NCI-H2227 treated with DMSO at 0.1 percent for 48 hours (cell line): ENCODE measurements around the gene NUP42.
A peak's percentile ranks its signal among the peaks of the same experiment; 100 is the strongest.
"Not testable (repeated sequence)": the region's sequence is repeated elsewhere in the genome, so short reads cannot be mapped to it uniquely, and the experiment has no call there.

Experiments
- DNase-seq: peaks from one replicate; lab custom pipeline; 2025; lab: John Stamatoyannopoulos, UW

NUP42 gene

DNA sequence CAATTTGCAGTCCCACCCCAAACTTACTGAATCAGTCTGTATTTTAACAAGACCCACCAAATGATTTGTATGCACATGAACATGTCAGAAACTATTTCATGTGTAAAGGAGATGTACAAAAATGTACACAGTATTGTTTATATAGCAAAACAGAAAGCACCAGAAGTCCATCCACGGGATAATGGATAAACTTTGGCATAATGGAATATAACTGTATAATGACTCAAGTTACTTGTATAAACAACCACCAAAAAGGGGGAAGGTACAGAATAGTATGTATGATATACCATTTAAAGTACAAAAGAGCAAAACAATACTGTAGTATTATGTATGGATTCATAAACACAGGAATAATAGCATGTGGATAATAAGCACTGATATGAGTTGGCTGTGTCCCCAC lies 22.4 kb downstream of the NUP42 start:
- no peak for DNase-seq

GRCh38 chr7:23205577-23205908 lies 23.7 kb downstream of the NUP42 start:
- DNase-seq = no peak

DNA sequence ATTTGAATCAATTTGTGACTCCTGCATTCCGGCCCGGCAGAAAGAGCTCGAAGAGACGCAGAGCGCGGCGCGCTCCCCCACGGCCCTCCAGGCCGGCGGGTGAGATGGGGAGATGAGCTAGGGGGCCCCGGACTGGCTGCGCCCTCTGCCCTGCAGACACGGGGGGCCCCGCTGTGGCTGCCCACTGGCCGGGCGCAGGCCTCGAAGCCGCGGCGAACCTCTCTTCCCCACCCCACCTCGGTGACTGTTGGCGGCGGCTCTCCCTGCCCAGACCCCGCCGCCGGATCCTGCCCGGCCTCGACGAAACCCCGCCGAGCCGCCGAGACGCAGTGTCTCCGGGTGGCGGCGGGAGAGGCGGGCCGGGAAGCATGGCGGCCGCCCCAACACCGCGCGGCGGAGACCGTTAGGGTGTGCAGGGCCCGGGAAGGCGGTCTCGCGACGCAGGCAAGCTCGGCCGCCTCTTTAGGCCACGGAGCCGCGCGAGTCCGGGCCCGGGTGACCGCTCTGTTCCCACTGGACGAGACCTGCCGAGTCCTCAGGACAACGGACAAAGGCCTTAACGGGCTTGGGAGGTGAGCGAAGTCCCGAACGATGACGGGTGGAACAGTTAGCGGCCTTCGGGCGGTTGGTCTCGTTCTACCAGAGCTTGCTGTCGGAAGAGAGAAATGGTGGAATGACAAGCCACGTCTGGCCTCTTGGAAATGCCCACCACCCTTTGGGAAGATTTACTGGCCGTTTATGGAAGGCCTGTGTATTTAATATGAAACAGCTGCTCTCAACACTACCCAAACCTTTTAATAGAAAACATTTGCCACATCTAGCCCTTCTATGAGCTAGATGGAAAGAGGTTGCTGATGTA lies 24.3 kb downstream of the NUP42 start:
- peak; percentile 10 for DNase-seq

DNA sequence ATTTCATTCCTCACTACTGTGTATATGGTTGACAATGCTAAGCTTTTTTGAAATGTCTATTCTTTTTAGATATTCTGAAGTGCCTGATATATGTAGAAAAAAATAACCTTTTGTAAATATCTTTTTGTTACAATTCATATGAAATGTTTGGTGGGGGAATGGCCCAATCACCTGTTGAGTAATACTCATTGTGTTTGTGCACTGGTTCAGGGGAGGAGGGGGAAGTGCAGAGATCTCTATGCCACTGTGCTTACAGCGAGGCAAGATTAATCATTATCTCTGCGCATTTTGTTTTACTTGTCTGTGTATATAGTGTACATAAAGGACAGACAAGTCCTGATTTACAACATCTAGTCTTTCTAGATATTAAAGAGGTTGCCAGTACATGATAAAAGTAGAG lies 25.2 kb downstream of the NUP42 start:
- DNase-seq = peak; percentile 3

- DNase-seq = no peak
These were observed 26.0 kb downstream of the NUP42 start for GRCh38 chr7:23207884-23208283.

DNA sequence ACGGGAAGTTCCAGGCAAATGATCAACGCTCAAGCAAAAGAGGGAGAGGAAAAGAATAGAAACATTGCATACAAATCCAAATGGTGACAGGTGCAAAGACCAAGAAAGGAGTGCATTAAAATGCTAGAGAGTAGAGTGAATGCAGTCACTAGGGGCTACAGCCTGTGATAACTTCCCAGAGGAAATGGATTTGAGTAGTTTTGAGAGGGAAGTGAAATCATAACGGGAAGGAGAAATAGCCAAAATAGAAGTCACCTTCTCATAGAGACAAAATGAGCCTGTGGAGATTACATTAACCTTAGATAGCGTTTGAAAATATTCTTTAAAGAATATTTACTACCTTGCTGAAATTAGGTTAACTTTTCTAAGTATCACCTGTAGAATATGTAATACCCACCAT lies 26.5 kb downstream of the NUP42 start:
- no peak for DNase-seq

DNA sequence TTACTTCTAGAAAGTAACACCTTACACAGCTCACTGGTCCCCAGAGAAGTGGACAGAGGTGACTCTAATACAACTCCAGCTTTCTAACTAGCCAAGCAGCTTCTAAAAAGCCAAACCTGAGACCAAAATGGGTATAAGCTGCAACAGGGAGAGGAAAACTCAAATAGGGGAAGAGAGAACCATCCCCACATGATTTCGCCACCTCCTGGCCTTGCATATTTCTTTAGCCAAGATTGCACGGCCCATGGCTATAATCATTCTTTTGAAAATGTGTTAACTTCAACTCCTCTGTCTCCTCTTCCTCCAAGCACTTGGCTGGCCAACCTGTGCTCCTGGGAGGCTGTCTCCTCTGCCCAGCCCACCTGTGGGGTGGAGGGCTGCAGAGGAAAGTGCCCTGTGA lies 28.7 kb downstream of the NUP42 start:
- DNase-seq = no peak

DNA sequence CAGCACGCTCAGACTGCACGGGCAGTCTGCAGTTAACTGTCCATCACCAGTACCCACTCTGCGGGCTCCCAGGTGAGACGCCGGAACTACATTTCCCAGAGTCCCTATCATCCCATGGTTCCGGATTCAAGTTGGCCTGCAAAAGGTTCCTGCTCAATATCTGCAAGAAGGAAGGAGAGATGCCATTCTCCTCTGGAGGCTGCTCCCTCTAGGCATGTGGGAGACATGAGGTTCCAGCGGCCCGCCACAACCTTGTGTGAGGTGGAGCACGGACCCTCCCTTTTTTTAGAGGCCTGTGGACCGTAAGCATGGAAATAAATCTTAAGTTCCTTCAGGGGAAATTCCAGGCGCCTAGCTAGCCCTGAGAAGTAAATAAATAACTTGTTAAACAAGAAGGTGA lies 29.7 kb downstream of the NUP42 start:
- no peak for DNase-seq

GRCh38 chr7:23212395-23212794 lies 30.5 kb downstream of the NUP42 start:
- DNase-seq = no peak

- DNase-seq = no peak
These were observed 31.0 kb downstream of the NUP42 start for GRCh38 chr7:23212841-23213240.

DNA sequence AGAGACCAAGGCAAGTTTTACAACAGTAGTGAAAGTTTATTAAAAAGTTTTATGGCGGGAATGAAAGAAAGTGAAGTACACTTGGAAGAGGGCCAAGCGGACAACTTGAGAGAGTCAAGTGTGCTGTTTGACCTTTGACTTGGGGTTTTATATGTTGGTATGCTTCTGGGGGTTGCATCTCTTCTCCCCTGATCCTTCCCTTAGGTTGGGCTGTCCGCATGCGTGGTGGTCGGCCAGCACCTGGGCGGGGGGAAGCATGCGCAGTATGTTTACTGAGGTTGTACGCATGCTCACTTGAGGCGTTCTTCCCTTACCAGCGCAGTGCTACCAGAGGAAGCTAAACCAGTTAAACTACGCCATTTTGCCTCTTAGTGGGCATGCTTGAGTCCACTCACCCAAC lies 31.9 kb downstream of the NUP42 start:
- no peak for DNase-seq

GRCh38 chr7:23214423-23214822 lies 32.6 kb downstream of the NUP42 start:
- no peak for DNase-seq

GRCh38 chr7:23214938-23215337 lies 33.1 kb downstream of the NUP42 start:
- DNase-seq = no peak

GRCh38 chr7:23216021-23216420 lies 34.2 kb downstream of the NUP42 start:
- no peak for DNase-seq

GRCh38 chr7:23218196-23218595 lies 36.3 kb downstream of the NUP42 start:
- DNase-seq = no peak

- peak; percentile 2 for DNase-seq
These were observed 39.0 kb downstream of the NUP42 start for GRCh38 chr7:23220690-23221305.

DNA sequence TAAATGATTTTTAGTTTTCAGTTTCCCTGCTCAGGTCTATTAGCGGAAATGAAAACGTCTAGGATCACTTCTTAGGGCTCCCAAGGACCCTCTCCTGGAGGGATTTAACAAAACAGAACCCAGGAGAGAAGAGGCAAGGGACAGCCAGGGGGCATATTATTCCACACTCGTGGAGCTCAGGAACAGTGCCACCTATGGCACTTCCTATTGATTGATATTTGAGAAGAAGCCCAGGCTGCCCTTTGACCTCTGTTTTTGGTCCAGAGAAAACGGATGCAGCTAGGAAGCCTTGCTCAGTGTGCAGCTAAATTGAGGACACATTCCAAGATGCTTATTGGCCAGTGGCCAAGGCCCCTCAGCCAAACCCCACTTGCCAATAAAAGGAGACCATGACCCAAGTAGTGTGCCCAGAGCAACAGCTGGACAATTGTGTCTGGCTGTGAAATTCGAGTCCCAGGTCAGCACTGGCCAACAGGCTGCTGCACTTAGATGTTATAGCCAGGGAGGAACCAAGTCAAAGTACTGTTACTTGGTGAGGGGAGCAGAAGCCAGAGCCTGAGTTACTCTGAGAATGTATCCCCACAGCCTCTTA lies 40.7 kb downstream of the NUP42 start:
- DNase-seq = no peak

DNA sequence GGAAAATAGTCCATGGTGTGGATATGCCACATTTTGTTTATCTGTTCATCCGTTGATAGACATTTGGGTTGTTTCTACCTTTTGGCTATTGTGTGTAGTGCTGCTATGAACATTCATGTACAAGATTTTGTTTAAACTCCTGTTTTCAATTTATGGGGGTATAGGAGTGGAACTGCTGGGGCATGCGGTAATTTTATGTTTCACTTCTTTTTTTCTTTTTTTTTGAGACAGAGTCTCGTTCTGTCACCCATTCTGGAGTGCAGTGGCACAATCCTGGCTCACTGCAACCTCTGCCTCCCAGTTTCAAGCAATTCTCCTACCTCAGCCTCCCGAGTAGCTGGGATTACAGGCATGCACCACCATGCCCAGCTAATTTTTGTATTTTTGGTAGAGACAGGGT lies 42.5 kb downstream of the NUP42 start:
- DNase-seq = not testable (repeated sequence)

DNA sequence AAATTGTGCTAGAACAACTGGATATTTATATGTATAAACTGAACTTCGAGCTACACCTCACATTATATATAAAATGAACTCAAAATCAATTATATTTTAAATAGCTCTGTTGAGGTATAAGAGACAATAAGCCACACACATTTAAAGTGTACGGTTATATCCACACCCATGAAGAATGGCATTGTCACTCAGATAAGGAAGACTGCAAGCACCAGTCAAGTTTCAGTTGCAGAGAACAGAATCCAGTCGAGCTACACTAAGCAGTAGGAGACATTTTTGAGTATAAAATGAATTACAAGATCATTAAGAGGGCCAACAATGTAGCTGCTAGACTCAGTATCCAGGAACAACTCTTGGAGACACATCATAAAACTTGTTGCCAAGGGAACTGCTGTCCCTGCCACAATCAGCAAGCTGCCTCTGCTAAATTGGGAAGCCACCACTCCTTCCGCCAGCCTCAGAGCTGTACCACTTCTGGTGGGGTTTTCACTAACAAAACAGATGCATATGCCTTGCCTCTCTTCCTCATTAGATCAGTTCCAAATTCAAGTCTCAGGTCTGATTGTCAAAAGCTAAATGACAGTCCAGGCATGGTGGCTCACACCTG lies 45.1 kb downstream of the NUP42 start:
- no peak for DNase-seq

GRCh38 chr7:23228412-23228811 lies 46.6 kb downstream of the NUP42 start:
- DNase-seq = no peak

DNA sequence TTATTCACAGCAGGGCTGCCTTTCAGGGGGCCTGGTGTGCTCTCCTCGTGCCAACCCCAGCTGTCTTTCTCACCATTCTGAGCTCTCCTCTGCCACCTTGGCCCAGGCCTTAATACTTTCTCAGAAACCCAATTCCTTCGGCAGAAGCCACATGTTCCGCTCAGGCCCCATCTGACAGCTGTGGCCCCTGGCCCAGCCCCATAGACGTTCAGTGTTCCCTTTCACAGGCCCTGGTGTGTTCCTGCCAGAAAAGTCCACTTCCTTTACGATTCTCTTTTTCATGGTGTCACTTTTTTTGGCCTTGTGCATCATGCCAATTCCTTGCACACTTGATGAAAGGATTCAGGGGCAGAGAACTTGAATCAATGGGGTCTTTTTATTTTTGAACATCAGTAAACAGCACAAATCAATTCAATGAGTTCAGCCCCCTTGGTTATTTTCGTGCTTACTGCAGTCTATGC lies 48.8 kb downstream of the NUP42 start:
- no peak for DNase-seq

DNA sequence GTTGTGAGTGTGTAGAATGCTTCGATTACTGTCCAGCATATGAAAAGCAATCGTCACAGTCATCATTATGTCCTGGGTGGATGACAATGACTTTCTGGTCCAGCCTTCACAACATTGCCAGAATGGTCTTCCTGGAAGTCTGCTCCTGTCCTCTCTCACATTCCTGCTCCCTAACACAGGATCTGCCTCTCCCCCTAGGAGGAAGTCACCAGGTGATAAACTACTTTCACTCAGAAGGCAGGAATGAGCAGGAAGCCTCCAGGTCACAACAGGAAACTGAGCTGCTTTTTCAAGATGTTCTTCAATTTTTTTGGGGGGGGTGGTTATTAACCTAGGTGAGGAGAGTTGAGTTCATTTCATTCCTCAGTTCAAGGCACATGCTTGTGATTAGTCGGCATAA lies 51.1 kb downstream of the NUP42 start:
- no peak for DNase-seq
